Measurements from ENCODE around the gene RPL27A. TPM values are rescaled to one million over a fixed set of nuclear protein-coding genes. Genes with fewer than 3 reads are reported as not detected.
"Not testable (repeated sequence)": the region's sequence is repeated elsewhere in the genome, so short reads cannot be mapped to it uniquely, and the experiment has no call there.

The RPL27A gene
- total RNA-seq, 4 donors from 2014 or later: 635 to 791 (median 757) TPM

- ATAC-seq (ENCODE audit: low FRiP score): no peak
- no peak for TF ChIP-seq CTCF (IDR thresholded peaks at IDR 0.05)
- DNase-seq (ENCODE audit: low spot score): no peak
Measured at GRCh38 chr11:8656291-8656690, 26.3 kb upstream of the RPL27A start.

GRCh38 chr11:8658321-8659057, 24.1 kb upstream of the RPL27A start:
- no peak for DNase-seq (ENCODE audit: low spot score)
- ATAC-seq (ENCODE audit: low FRiP score): no peak
- no peak for TF ChIP-seq CTCF (IDR thresholded peaks at IDR 0.05)

GRCh38 chr11:8661001-8661795, 21.4 kb upstream of the RPL27A start:
- no peak for TF ChIP-seq CTCF (IDR thresholded peaks at IDR 0.05)
- DNase-seq (ENCODE audit: low spot score): no peak
- ATAC-seq (ENCODE audit: low FRiP score): no peak

- ATAC-seq (ENCODE audit: low FRiP score): no peak
- TF ChIP-seq CTCF (IDR thresholded peaks at IDR 0.05): no peak
- no peak for DNase-seq (ENCODE audit: low spot score)
Measured at GRCh38 chr11:8665222-8665621, 17.4 kb upstream of the RPL27A start.

GRCh38 chr11:8670081-8670480, 12.5 kb upstream of the RPL27A start:
- DNase-seq (ENCODE audit: low spot score); ATAC-seq (ENCODE audit: low FRiP score): not testable (repeated sequence)

GRCh38 chr11:8671193-8671612, 11.4 kb upstream of the RPL27A start:
- ATAC-seq (ENCODE audit: low FRiP score) (peak; percentile 89), DNase-seq (ENCODE audit: low spot score) (no peak)
- TF ChIP-seq CTCF (IDR thresholded peaks at IDR 0.05): no peak

- ATAC-seq (ENCODE audit: low FRiP score): no peak
- DNase-seq (ENCODE audit: low spot score): no peak
- no peak for TF ChIP-seq CTCF (IDR thresholded peaks at IDR 0.05)
Measured at GRCh38 chr11:8671651-8672062, 10.9 kb upstream of the RPL27A start.

Measured in omental fat pad (tissue), 4 donors.